BJ (cell line): ENCODE results near the gene HTT. TPM values are rescaled to one million over a fixed set of nuclear protein-coding genes. Genes with fewer than 3 reads are reported as not detected.

Experiments
- CTCF ChIA-PET: fragments of 350-600 bp; formaldehyde crosslinking; extraction: SDS; loops from one replicate; lab custom pipeline; 2021; ENCODE audit warnings: antibody characterized with exemption, inconsistent platforms; lab: Yijun Ruan, JAX
- POLR2A ChIA-PET: fragments of 300-600 bp; sonication (Branson Sonifier 250); formaldehyde crosslinking; extraction: SDS; loops from one replicate; lab custom pipeline; 2021; ENCODE audit warnings: antibody characterized with exemption; lab: Charles Lee
- DNase-seq: peaks from one replicate; pipeline ENCODE4 v3.0.0-alpha.2; 2011; ENCODE audit warnings: low read depth
- H3K27me3 ChIP-seq: 2 replicates; pipeline ENCODE4 v1.6.0; 2011; ENCODE audit warnings: low read length; ENCODE audit not compliant: control insufficient read depth, insufficient read depth
- H3K36me3 ChIP-seq: 2 replicates; pipeline ENCODE4 v1.5.1; 2011; ENCODE audit warnings: low read length; ENCODE audit not compliant: control insufficient read depth, insufficient read depth
- H3K4me3 ChIP-seq: 2 replicates; pipeline ENCODE4 v1.5.1; 2011; ENCODE audit warnings: low read depth, mild to moderate bottlenecking, control low read depth, low read length
- polyA plus RNA-seq: library from polyadenylated mRNA; depleted of rRNA; stranded (reverse); fragments of >200 nt; gene quantifications from 2 replicates; pipeline ENCODE4 v1.2.3, GENCODE V29; 2011
- TF ChIP-seq, protein P1 (sequence below): IDR thresholded peaks from 2 replicates; pipeline ENCODE4 v1.5.1; 2011; ENCODE audit warnings: low read depth, mild to moderate bottlenecking, control low read depth, inconsistent platforms, low read length, moderate library complexity; ENCODE audit not compliant: insufficient read depth

The HTT gene
- polyA plus RNA-seq, 1 experiment = 13.6 TPM

DNA sequence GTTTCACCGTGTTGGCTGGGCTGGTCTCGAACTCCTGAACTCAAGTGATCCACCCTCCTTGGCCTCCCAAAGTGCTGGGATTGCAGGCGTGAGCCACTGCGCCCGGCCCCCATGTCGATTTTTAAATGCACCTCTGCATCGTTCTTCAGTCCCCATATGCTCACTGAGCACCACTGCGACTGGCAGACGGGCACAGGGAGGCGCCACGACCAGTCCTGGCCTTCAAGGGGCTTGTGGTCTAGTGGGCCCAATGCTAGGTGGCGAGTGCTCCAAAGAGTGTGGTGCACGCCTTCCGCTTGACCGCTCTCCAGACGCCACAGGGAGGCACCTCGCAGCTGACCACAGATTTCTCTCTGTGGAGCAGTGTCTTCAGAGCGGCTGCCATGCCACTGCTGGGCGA is 162.8 kb downstream of the HTT start:
- Histone ChIP-seq H3K4me3 (no peak overlapping the region), H3K27me3 (no peaks in the 10 kb centered on the region), H3K36me3 (peaks cover 26% of the 10 kb centered on the region)
- CTCF ChIA-PET = interaction anchor here (1.2 to 1.8 kb wide), 2 partner anchors 14 to 17 kb away, joined by 3 to 4 read pairs; no protein-coding TSS in a partner anchor
- no peak for DNase-seq
- POLR2A ChIA-PET = no interaction called here
- TF ChIP-seq, protein P1, sequence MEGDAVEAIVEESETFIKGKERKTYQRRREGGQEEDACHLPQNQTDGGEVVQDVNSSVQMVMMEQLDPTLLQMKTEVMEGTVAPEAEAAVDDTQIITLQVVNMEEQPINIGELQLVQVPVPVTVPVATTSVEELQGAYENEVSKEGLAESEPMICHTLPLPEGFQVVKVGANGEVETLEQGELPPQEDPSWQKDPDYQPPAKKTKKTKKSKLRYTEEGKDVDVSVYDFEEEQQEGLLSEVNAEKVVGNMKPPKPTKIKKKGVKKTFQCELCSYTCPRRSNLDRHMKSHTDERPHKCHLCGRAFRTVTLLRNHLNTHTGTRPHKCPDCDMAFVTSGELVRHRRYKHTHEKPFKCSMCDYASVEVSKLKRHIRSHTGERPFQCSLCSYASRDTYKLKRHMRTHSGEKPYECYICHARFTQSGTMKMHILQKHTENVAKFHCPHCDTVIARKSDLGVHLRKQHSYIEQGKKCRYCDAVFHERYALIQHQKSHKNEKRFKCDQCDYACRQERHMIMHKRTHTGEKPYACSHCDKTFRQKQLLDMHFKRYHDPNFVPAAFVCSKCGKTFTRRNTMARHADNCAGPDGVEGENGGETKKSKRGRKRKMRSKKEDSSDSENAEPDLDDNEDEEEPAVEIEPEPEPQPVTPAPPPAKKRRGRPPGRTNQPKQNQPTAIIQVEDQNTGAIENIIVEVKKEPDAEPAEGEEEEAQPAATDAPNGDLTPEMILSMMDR = no peak

DNA sequence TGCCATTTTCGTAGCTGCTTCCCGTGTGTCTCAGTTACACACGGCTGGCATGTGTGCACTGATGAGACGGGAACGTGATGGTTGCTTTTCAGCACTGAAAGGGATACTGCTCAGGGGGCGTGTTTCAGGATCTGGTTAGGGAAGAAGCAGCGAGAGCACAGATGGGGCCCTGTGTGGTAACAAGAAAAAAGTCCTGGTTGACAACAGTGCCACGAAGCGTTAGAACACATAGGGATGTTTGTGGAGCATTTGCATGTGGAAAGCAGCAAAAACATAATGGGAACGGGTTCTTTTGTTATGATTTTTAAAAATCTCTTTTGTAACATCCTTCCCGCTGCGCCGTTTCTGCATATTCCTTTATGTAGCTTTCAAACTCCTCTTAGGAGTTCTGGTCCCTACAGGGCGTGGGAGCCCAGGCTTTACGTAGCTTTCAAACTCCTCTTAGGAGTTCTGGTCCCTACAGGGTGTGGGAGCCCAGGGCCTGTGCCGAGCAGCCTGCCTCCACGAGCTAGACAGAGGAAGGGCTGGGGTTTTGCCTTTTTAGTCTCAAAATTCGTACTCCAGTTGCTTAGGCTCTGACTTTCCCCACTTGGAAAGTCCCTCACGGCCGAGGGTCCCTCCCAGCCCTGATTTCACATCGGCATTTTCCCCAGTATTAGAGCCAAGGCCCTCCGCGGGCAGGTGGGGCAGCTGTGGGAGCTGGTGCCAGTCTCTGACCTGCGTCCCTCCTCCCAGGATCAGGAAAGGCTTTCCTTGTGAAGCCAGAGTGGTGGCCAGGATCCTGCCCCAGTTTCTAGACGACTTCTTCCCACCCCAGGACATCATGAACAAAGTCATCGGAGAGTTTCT is 163.5 kb downstream of the HTT start:
- TF ChIP-seq, protein P1 = no peak
- no peaks in the 10 kb centered on the region for H3K27me3 ChIP-seq
- peaks cover 23% of the 10 kb centered on the region for H3K36me3 ChIP-seq

DNA sequence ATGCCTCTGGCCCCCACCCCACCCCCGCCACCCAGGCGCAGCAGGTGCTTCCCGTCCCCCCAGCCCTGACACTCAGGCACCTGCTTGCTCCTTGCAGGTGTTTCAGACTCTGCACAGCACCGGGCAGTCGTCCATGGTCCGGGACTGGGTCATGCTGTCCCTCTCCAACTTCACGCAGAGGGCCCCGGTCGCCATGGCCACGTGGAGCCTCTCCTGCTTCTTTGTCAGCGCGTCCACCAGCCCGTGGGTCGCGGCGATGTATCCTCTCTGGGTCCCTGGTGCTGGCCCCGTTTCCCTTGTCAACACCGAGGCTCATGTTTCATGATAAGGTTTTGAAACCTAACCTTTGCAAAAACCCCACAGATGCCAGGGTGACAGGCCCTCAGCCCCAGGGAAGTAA is 164.2 kb downstream of the HTT start:
- H3K27me3 ChIP-seq = no peaks in the 10 kb centered on the region

More for the DNA sequence above, 163.5 kb downstream of the HTT start:
- CTCF ChIA-PET = interaction anchor here (1.2 to 1.8 kb wide), 2 partner anchors 15 to 18 kb away, joined by 3 to 4 read pairs; no protein-coding TSS in a partner anchor
- POLR2A ChIA-PET = no interaction called here
- H3K4me3 ChIP-seq = no peak overlapping the region
- DNase-seq = no peak

DNA sequence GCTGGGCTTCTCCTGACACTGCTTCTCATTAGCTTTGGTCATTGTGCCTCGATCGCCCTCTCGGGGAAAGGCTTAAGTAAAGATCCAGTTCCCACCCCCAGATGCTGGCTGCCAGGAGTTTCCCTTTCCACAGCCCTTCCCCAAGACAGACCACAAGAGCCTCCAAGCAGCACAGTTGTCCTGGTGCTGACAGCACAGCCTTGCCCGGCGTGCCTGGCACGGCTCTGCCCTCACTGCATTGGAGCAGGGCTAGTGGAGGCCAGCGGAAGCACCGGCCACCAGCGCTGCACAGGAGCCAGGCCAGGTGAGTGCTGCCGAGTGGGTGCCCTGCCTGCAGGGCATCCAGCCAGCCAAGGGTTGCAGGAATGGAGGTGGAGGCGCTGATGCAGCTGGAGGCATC is 164.8 kb downstream of the HTT start:
- H3K4me3 ChIP-seq = no peak overlapping the region
- no peak for DNase-seq
- POLR2A ChIA-PET = no interaction called here
- CTCF ChIA-PET = no interaction called here
- no peaks in the 10 kb centered on the region for H3K27me3 ChIP-seq
- peaks cover 21% of the 10 kb centered on the region for H3K36me3 ChIP-seq
- TF ChIP-seq, protein P1 = no peak

More for the DNA sequence above, 164.2 kb downstream of the HTT start:
- TF ChIP-seq, protein P1 = no peak
- Histone ChIP-seq H3K36me3 (peaks cover 24% of the 10 kb centered on the region), H3K4me3 (no peak overlapping the region)
- DNase-seq = no peak
- ChIA-PET POLR2A (no interaction called here), CTCF (no interaction called here)

DNA sequence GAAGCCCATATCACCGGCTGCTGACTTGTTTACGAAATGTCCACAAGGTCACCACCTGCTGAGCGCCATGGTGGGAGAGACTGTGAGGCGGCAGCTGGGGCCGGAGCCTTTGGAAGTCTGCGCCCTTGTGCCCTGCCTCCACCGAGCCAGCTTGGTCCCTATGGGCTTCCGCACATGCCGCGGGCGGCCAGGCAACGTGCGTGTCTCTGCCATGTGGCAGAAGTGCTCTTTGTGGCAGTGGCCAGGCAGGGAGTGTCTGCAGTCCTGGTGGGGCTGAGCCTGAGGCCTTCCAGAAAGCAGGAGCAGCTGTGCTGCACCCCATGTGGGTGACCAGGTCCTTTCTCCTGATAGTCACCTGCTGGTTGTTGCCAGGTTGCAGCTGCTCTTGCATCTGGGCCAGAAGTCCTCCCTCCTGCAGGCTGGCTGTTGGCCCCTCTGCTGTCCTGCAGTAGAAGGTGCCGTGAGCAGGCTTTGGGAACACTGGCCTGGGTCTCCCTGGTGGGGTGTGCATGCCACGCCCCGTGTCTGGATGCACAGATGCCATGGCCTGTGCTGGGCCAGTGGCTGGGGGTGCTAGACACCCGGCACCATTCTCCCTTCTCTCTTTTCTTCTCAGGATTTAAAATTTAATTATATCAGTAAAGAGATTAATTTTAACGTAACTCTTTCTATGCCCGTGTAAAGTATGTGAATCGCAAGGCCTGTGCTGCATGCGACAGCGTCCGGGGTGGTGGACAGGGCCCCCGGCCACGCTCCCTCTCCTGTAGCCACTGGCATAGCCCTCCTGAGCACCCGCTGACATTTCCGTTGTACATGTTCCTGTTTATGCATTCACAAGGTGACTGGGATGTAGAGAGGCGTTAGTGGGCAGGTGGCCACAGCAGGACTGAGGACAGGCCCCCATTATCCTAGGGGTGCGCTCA is 165.8 kb downstream of the HTT start:
- no peak for DNase-seq
- Histone ChIP-seq H3K36me3 (peaks cover 18% of the 10 kb centered on the region), H3K4me3 (no peak overlapping the region), H3K27me3 (no peaks in the 10 kb centered on the region)
- TF ChIP-seq, protein P1 = no peak
- CTCF ChIA-PET = no interaction called here
- POLR2A ChIA-PET = no interaction called here
